Osteocyte (in vitro differentiated cells): ENCODE results near the gene MUC4. TPM values are rescaled to one million over a fixed set of nuclear protein-coding genes. Genes with fewer than 3 reads are reported as not detected.
"Not testable (repeated sequence)": the region's sequence is repeated elsewhere in the genome, so short reads cannot be mapped to it uniquely, and the experiment has no call there.

Source experiments
- DNase-seq: peaks from one replicate; pipeline ENCODE4 v3.0.0; 2021; ENCODE audit warnings: mixed read lengths; ENCODE audit not compliant: unreplicated experiment; ENCODE audit errors: extremely low spot score
- H3K27ac Mint-ChIP-seq: one replicate; pipeline ENCODE4 v1.8.0; 2021; ENCODE audit warnings: mild to moderate bottlenecking, mixed read lengths; ENCODE audit not compliant: unreplicated experiment
- H3K27me3 Mint-ChIP-seq: one replicate; pipeline ENCODE4 v1.8.0; 2021; ENCODE audit warnings: mixed read lengths; ENCODE audit not compliant: unreplicated experiment
- H3K36me3 Mint-ChIP-seq: one replicate; pipeline ENCODE4 v1.8.0; 2021; ENCODE audit warnings: mixed read lengths; ENCODE audit not compliant: unreplicated experiment
- H3K4me1 Mint-ChIP-seq: one replicate; pipeline ENCODE4 v1.8.0; 2021; ENCODE audit warnings: mixed read lengths; ENCODE audit not compliant: unreplicated experiment
- H3K4me3 Mint-ChIP-seq: one replicate; pipeline ENCODE4 v1.8.0; 2021; ENCODE audit warnings: mild to moderate bottlenecking, moderate library complexity, mixed read lengths; ENCODE audit not compliant: unreplicated experiment
- H3K9me3 Mint-ChIP-seq: one replicate; pipeline ENCODE4 v1.8.0; 2021; ENCODE audit warnings: mixed read lengths; ENCODE audit not compliant: unreplicated experiment
- CTCF ChIP-seq: fragments of 200-600 bp; sonication (generic); IDR thresholded peaks from 2 replicates; pipeline ENCODE4 v1.5.0; 2021; ENCODE audit warnings: antibody characterized with exemption, mild to moderate bottlenecking, moderate library complexity
- total RNA-seq: library from RNA; stranded (reverse); gene quantifications from 2 replicates; pipeline ENCODE4 v1.2.1, GENCODE V29; 2021

The MUC4 gene
- total RNA-seq, 1 donor from 2014 or later: not detected

- H3K36me3 Mint-ChIP-seq: peaks cover 5% of the 10 kb centered on the region
- H3K9me3 Mint-ChIP-seq: no peaks in the 10 kb centered on the region
- H3K27ac Mint-ChIP-seq: no peak overlapping the region
- DNase-seq: no peak
- TF ChIP-seq CTCF: no peak
- H3K4me3 Mint-ChIP-seq: no peak overlapping the region
- peaks cover 70% of the 10 kb centered on the region for H3K27me3 Mint-ChIP-seq
- peaks cover 3% of the 10 kb centered on the region for H3K4me1 Mint-ChIP-seq
Measured at GRCh38 chr3:195744437-195744836, 67.3 kb downstream of the MUC4 start.

GRCh38 chr3:195739561-195740111, 72.1 kb downstream of the MUC4 start:
- no peaks in the 10 kb centered on the region for H3K4me1 Mint-ChIP-seq
- no peaks in the 10 kb centered on the region for H3K9me3 Mint-ChIP-seq
- peaks cover 65% of the 10 kb centered on the region for H3K27me3 Mint-ChIP-seq
- H3K36me3 Mint-ChIP-seq: peaks cover 7% of the 10 kb centered on the region
- no peak overlapping the region for H3K27ac Mint-ChIP-seq
- H3K4me3 Mint-ChIP-seq: no peak overlapping the region
- DNase-seq: no peak
- no peak for TF ChIP-seq CTCF

GRCh38 chr3:195738274-195739044, 73.3 kb downstream of the MUC4 start:
- Mint-ChIP-seq H3K4me3 (no peak overlapping the region), H3K36me3 (peaks cover 7% of the 10 kb centered on the region), H3K4me1 (no peaks in the 10 kb centered on the region), H3K9me3 (no peaks in the 10 kb centered on the region), H3K27me3 (peaks cover 55% of the 10 kb centered on the region), H3K27ac (no peak overlapping the region)
- no peak for TF ChIP-seq CTCF
- DNase-seq: no peak

- not testable (repeated sequence) for H3K9me3 Mint-ChIP-seq, H3K36me3 Mint-ChIP-seq, H3K27ac Mint-ChIP-seq, DNase-seq, H3K4me1 Mint-ChIP-seq, H3K4me3 Mint-ChIP-seq
- peaks cover 50% of the 10 kb centered on the region for H3K27me3 Mint-ChIP-seq
Measured at GRCh38 chr3:195737782-195738181, 73.9 kb downstream of the MUC4 start.

- H3K9me3 Mint-ChIP-seq: no peaks in the 10 kb centered on the region
- H3K4me1 Mint-ChIP-seq: no peaks in the 10 kb centered on the region
- H3K27me3 Mint-ChIP-seq: peaks cover 43% of the 10 kb centered on the region
- no peak for TF ChIP-seq CTCF
- H3K27ac Mint-ChIP-seq: no peak overlapping the region
- DNase-seq: no peak
- H3K36me3 Mint-ChIP-seq: peaks cover 7% of the 10 kb centered on the region
- H3K4me3 Mint-ChIP-seq: no peak overlapping the region
Measured at GRCh38 chr3:195736866-195737490, 74.8 kb downstream of the MUC4 start.
